ENCODE measurements around the gene PIEZO1.
"Not testable (repeated sequence)": the region's sequence is repeated elsewhere in the genome, so short reads cannot be mapped to it uniquely, and the experiment has no call there.

Gene PIEZO1

GRCh38 chr16:88781140-88782077 lies 3.6 kb downstream of the PIEZO1 start:
- no peak for DNase-seq

- no peak for DNase-seq
Measured at GRCh38 chr16:88780142-88781062, 4.6 kb downstream of the PIEZO1 start.

- no peak for DNase-seq
Measured at GRCh38 chr16:88779406-88780141, 5.4 kb downstream of the PIEZO1 start.

GRCh38 chr16:88778541-88779065 lies 6.4 kb downstream of the PIEZO1 start:
- DNase-seq = no peak

GRCh38 chr16:88778271-88778525 lies 6.8 kb downstream of the PIEZO1 start:
- DNase-seq = no peak

- peak; percentile 65 for DNase-seq
Measured at GRCh38 chr16:88777471-88778270, 7.3 kb downstream of the PIEZO1 start.

- DNase-seq = no peak
Measured at GRCh38 chr16:88775825-88776224, 9.2 kb downstream of the PIEZO1 start.

GRCh38 chr16:88774544-88775393 lies 10.3 kb downstream of the PIEZO1 start:
- no peak for DNase-seq

- DNase-seq = peak; percentile 29
Measured at GRCh38 chr16:88773812-88774291, 11.2 kb downstream of the PIEZO1 start.

GRCh38 chr16:88772871-88773811 lies 11.9 kb downstream of the PIEZO1 start:
- peak; percentile 85 for DNase-seq

GRCh38 chr16:88771781-88772180 lies 13.2 kb downstream of the PIEZO1 start:
- DNase-seq = not testable (repeated sequence)

GRCh38 chr16:88771294-88771772 lies 13.7 kb downstream of the PIEZO1 start:
- no peak for DNase-seq

- peak; percentile 67 for DNase-seq
Measured at GRCh38 chr16:88770461-88771293, 14.3 kb downstream of the PIEZO1 start.

- DNase-seq = peak; percentile 59
Measured at GRCh38 chr16:88769617-88770460, 15.2 kb downstream of the PIEZO1 start.

- peak; percentile 22 for DNase-seq
Measured at GRCh38 chr16:88768071-88768783, 16.8 kb downstream of the PIEZO1 start.

GRCh38 chr16:88767546-88768070 lies 17.4 kb downstream of the PIEZO1 start:
- no peak for DNase-seq

- no peak for DNase-seq
Measured at GRCh38 chr16:88766975-88767374, 18.0 kb downstream of the PIEZO1 start.

Measured in NCI-H69 (cell line).